Central memory CD8-positive, alpha-beta T cell (primary cell): ENCODE measurements around the gene CABP2.
"Not testable (repeated sequence)": the region's sequence is repeated elsewhere in the genome, so short reads cannot be mapped to it uniquely, and the experiment has no call there.

Experiments used
- ATAC-seq: fragments of 150-1000 bp; cut with Tn5 transposase; replicated peaks from 2 replicates; pipeline ENCODE4 v1.10.0; 2022; ENCODE audit warnings: mild to moderate bottlenecking, moderate FRiP score, moderate number of reproducible peaks; ENCODE audit not compliant: poor library complexity, severe bottlenecking; ENCODE audit errors: extremely low read depth
- DNase-seq, 2 donors: peaks; one replicate each; pipeline ENCODE4 v3.0.0; 2021; ENCODE audit warnings: low spot score in 2 of 2
- H3K27ac Mint-ChIP-seq: one replicate; pipeline ENCODE4 v1.8.0; 2022; ENCODE audit warnings: low read depth, mild to moderate bottlenecking, moderate library complexity, mixed read lengths
- H3K27me3 Mint-ChIP-seq: one replicate; pipeline ENCODE4 v1.8.0; 2022; ENCODE audit warnings: mixed read lengths
- H3K36me3 Mint-ChIP-seq: one replicate; pipeline ENCODE4 v1.8.0; 2022; ENCODE audit warnings: mild to moderate bottlenecking, moderate library complexity, mixed read lengths; ENCODE audit not compliant: insufficient read depth
- H3K4me1 Mint-ChIP-seq: one replicate; pipeline ENCODE4 v1.8.0; 2022; ENCODE audit warnings: mixed read lengths
- H3K4me3 Mint-ChIP-seq: one replicate; pipeline ENCODE4 v1.8.0; 2022; ENCODE audit warnings: mild to moderate bottlenecking, moderate library complexity, mixed read lengths
- H3K9me3 Mint-ChIP-seq: one replicate; pipeline ENCODE4 v1.8.0; 2022; ENCODE audit warnings: mixed read lengths

Gene CABP2

DNA sequence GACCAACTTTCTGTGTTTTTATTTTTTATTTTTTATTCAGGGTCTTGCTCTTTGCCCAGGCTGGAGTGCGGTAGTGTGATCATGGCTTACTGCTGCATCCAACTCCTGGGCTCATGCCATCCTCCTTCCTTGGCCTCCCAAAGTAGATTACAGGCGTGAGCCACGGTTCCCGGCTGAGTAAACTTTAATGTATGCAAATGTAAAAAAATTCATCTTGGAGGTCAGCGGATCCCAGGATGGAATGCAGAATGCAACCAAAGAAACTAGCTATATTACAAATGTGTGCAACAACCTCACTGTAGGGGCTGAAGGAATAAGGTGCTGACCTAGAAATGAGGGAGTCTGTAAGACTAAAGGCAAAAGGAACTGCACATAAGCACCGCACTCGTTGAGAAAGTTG, 9.1 kb downstream of the CABP2 start:
- Mint-ChIP-seq H3K36me3 (peaks cover 3% of the 10 kb centered on the region), H3K27me3 (peaks cover 11% of the 10 kb centered on the region), H3K4me1 (peaks cover 7% of the 10 kb centered on the region), H3K9me3 (no peaks in the 10 kb centered on the region), H3K27ac (no peak overlapping the region), H3K4me3 (no peak overlapping the region)
- no peak for DNase-seq
- no peak for ATAC-seq

DNA sequence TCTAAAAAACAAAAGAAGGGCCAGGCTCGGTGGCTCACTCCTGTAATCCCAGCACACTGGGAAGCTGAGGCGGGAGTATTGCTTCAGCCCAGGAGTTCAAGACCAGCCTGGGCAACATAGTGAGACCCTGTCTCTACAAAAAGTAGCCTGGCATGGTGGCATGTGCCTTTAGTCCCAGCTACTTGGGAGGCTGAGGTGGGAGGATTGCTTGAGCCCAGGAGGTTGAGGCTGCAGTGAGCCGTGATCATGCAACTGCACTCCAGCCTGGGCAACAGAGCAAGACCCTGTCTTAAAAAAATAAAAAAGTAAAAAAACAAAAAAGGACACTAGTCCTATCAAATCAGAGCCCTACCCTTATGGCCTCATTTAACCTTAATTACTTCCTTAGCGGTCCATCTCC, 11.7 kb downstream of the CABP2 start:
- not testable (repeated sequence) for H3K27ac Mint-ChIP-seq, H3K9me3 Mint-ChIP-seq, H3K4me3 Mint-ChIP-seq, ATAC-seq, DNase-seq
- peaks cover 23% of the 10 kb centered on the region for H3K4me1 Mint-ChIP-seq
- H3K27me3 Mint-ChIP-seq: peaks cover 11% of the 10 kb centered on the region
- peaks cover 19% of the 10 kb centered on the region for H3K36me3 Mint-ChIP-seq

- peaks cover 36% of the 10 kb centered on the region for H3K4me1 Mint-ChIP-seq
- no peak for ATAC-seq
- H3K27ac Mint-ChIP-seq: no peak overlapping the region
- peaks cover 11% of the 10 kb centered on the region for H3K27me3 Mint-ChIP-seq
- H3K9me3 Mint-ChIP-seq: no peaks in the 10 kb centered on the region
- no peak overlapping the region for H3K4me3 Mint-ChIP-seq
- DNase-seq: no peak
- H3K36me3 Mint-ChIP-seq: peaks cover 31% of the 10 kb centered on the region
Measured at GRCh38 chr11:67510023-67510345, 13.3 kb downstream of the CABP2 start.

DNA sequence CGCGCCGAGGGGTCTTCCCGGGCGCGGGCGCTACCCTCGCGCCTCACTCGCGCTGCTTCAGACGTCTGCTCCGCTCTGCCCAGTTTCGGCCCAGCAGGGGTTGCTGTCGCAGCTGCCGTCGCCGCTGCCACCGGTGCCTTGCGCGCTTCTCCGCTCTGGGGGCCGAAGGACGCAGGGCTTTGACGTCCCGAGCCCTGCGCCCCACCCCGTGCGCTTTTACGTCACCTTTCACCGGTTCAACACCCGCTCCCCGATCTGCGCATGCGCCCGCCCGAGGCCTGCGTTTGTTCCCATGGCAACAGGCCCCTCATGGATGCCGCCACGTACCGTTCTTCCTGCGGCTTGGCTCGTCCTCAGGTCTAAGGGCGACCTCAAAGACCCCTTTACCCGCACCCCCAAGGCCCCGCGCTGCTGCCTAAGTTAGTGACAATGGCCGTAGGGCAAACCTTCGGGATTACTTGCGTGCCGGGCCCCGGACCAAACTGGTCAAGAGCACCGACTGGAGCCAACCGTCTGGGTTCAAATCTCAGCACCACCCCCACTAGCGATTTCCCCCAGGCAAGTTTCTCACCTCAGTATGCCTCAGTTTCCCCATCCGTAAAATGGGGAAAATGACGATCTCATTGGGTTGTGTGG, 14.6 kb downstream of the CABP2 start:
- DNase-seq: peak; percentile 98
- H3K36me3 Mint-ChIP-seq: peaks cover 37% of the 10 kb centered on the region
- peak overlapping the region; percentile 96 for H3K27ac Mint-ChIP-seq

DNA sequence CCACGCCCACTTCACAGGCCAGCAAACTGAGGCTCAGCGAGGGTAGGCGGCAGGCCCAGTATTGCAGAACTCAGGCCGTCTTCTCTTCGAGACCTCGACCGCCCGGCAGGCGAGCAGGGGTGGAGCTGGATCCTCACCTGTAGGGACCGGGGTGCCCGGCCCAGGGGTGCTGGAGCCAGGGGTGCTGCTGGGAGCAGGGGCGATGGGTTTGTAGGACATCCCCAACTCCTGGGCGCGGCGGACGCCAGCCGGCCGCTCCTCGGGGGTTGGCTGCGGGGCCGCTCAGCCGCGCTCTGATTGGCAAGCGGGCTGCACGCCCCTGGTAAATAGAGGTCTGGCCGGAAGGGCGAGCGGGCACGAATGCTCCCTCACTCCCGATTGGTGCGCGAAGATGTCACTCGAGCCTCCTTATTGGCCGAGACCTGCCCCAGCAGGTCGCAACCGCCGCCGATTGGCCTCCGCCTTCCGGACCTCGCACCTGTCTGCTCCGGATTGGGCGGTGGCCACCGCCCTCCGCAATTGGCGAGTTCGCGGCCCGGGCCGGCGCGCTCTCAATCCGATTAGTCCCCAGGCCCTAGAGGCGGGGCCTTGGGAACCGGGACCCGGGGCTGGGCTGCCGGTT, 15.3 kb downstream of the CABP2 start, which contains the start of gene CDK2AP2:
TSS of gene CDK2AP2 (minus strand) at position 299 of the 622 bp plus-strand sequence. CDS start at position 219, 80 bp downstream.
- Mint-ChIP-seq H3K4me1 (peaks cover 40% of the 10 kb centered on the region), H3K36me3 (peaks cover 39% of the 10 kb centered on the region), H3K9me3 (no peaks in the 10 kb centered on the region), H3K27me3 (no peaks in the 10 kb centered on the region), H3K4me3 (peak within 1 kb of the TSS; percentile 94), H3K27ac (peak within 1 kb of the TSS; percentile 96)
- ATAC-seq (peak; percentile 74), DNase-seq (peak; percentile 85 to 91)

More for the DNA sequence above, 14.6 kb downstream of the CABP2 start:
- ATAC-seq: peak; percentile 50
- H3K4me3 Mint-ChIP-seq: peak overlapping the region; percentile 94
- H3K9me3 Mint-ChIP-seq: no peaks in the 10 kb centered on the region
- H3K4me1 Mint-ChIP-seq: peaks cover 36% of the 10 kb centered on the region
- H3K27me3 Mint-ChIP-seq: peaks cover 6% of the 10 kb centered on the region

- Mint-ChIP-seq H3K27ac (peak overlapping the region; percentile 96), H3K36me3 (peaks cover 41% of the 10 kb centered on the region), H3K4me1 (peaks cover 45% of the 10 kb centered on the region), H3K4me3 (peak overlapping the region; percentile 94), H3K27me3 (no peaks in the 10 kb centered on the region), H3K9me3 (no peaks in the 10 kb centered on the region)
- DNase-seq (no peak), ATAC-seq (no peak)
Measured at GRCh38 chr11:67507242-67507863, 15.9 kb downstream of the CABP2 start.

DNA sequence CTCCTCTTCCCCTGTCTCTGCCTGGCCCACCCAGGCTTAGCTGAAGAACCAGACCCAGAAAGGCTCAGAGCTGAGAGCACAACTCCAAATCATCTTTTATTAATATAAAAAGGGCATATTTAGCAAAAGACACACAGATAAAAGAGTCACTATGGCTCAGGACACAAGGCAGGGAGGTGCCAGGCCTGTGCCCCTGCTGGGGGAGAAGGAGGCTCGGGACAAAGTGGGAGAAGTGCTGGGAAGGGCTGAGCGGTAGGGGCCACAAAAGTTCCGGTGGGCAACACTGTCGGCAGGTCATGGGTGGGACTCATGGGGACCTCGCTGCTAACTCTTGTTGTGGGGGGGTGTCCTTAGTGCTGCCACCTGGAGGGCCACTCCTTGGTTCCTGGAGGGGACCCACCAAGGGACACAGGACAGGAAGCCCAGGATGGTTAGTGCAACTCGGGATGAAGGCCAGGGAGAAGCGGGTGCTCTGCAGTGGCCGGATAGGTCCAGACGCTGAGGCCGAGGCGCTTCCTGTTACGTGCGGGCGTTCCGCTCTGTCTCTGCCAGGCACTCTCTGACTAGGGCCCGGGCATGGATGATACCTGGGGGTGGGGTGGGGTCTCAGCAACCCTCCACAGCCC, 16.7 kb downstream of the CABP2 start:
- DNase-seq (no peak), ATAC-seq (no peak)
- peak overlapping the region; percentile 94 for H3K4me3 Mint-ChIP-seq
- peak overlapping the region; percentile 99 for H3K27ac Mint-ChIP-seq
- peaks cover 49% of the 10 kb centered on the region for H3K36me3 Mint-ChIP-seq
- no peaks in the 10 kb centered on the region for H3K9me3 Mint-ChIP-seq
- no peaks in the 10 kb centered on the region for H3K27me3 Mint-ChIP-seq
- H3K4me1 Mint-ChIP-seq: peaks cover 45% of the 10 kb centered on the region

GRCh38 chr11:67505605-67506396, 17.4 kb downstream of the CABP2 start:
- ATAC-seq: peak; percentile 56
- H3K27me3 Mint-ChIP-seq: no peaks in the 10 kb centered on the region
- H3K36me3 Mint-ChIP-seq: peaks cover 57% of the 10 kb centered on the region
- H3K9me3 Mint-ChIP-seq: no peaks in the 10 kb centered on the region
- peak; percentile 81 to 84 for DNase-seq
- H3K27ac Mint-ChIP-seq: peak overlapping the region; percentile 99
- H3K4me3 Mint-ChIP-seq: peak overlapping the region; percentile 94
- peaks cover 51% of the 10 kb centered on the region for H3K4me1 Mint-ChIP-seq

DNA sequence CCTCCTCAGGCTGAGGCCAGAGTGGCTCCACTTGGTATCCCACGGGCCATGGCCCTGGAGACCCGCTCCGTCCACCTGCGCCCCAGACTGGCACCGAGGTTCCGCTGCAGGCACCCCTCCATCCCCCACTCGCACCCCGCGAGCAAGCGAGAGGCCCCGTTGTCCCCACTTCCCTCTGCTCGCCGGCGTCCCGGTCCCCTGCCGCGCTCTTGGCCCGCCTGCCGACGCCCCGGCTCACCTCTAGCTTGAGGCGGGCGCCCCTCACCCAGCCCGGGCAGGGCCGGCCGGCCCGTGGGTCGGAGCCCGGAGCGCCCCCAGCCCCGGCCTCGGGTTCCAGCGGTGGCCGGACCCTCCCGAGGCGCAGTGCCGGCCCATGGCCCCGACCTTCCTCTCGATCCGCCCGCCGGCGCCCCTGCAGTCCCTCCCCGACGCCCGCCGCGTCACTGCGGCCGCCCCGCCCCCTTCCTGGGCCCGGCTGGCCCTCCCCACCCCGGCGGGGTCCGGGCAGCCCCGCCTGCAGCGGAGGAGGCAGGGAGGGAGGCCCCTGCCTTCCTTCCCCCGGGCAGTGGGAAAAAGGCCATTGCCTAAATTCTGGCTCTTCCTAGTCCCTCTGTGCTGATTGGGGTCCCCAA, 18.2 kb downstream of the CABP2 start, which contains the start of gene PITPNM1:
TSS of gene PITPNM1 (minus strand) at position 414 of the 632 bp plus-strand sequence. CDS start 1,183 bp downstream, outside the sequence.
- no peaks in the 10 kb centered on the region for H3K9me3 Mint-ChIP-seq

GRCh38 chr11:67504005-67504949, 19.0 kb downstream of the CABP2 start:
- no peak for ATAC-seq
- no peak for DNase-seq
- Mint-ChIP-seq H3K4me3 (peak overlapping the region; percentile 94), H3K36me3 (peaks cover 61% of the 10 kb centered on the region), H3K4me1 (peaks cover 52% of the 10 kb centered on the region), H3K9me3 (no peaks in the 10 kb centered on the region), H3K27me3 (no peaks in the 10 kb centered on the region), H3K27ac (peak overlapping the region; percentile 99)

More for the DNA sequence above, 18.2 kb downstream of the CABP2 start, which contains the start of gene PITPNM1:
- ATAC-seq (peak; percentile 5), DNase-seq (peak; percentile 41 to 49)
- Mint-ChIP-seq H3K27ac (peak within 1 kb of the TSS; percentile 99), H3K27me3 (no peaks in the 10 kb centered on the region), H3K4me1 (peaks cover 57% of the 10 kb centered on the region), H3K4me3 (peak within 1 kb of the TSS; percentile 94), H3K36me3 (peaks cover 61% of the 10 kb centered on the region)
